ENCODE results near the gene NPBWR2.
A peak's percentile ranks its signal among the peaks of the same experiment; 100 is the strongest.
"Not testable (repeated sequence)": the region's sequence is repeated elsewhere in the genome, so short reads cannot be mapped to it uniquely, and the experiment has no call there.

NPBWR2 gene

DNA sequence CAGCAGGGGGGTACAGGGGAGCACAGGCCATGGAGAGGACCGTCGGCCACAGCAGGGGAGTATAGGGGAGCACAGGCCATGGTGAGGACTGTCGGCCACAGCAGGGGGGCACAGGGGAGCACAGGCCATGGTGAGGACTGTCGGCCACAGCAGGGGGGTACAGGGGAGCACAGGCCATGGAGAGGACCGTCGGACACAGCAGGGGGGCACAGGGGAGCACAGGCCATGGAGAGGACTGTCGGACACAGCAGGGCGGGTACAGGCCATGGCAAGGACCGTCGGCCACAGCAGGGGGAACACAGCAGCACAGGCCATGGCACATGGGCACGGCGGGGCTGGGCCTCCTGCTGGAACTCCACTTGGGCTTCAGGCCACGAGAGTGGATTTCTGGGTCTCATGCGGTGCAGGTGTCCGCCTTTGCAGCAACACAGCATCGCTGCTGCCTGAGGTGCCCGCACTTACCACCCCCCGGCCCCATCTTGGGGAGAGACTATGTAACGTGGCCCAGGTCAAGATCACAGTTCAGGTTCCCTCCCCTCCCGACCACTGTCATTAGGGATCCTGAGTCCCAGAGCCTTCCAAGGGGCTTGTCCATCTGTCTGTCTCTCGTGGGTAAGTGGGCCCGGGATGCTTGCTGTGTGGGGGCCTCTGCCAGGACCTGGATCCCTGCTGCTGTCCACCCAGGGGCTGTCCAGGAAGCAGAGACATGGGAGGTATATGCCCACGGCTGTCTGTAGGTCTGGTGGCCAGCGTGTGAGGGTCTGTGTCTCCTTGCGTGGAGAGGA lies 2.5 kb downstream of the NPBWR2 start:
- no peak for DNase-seq

DNA sequence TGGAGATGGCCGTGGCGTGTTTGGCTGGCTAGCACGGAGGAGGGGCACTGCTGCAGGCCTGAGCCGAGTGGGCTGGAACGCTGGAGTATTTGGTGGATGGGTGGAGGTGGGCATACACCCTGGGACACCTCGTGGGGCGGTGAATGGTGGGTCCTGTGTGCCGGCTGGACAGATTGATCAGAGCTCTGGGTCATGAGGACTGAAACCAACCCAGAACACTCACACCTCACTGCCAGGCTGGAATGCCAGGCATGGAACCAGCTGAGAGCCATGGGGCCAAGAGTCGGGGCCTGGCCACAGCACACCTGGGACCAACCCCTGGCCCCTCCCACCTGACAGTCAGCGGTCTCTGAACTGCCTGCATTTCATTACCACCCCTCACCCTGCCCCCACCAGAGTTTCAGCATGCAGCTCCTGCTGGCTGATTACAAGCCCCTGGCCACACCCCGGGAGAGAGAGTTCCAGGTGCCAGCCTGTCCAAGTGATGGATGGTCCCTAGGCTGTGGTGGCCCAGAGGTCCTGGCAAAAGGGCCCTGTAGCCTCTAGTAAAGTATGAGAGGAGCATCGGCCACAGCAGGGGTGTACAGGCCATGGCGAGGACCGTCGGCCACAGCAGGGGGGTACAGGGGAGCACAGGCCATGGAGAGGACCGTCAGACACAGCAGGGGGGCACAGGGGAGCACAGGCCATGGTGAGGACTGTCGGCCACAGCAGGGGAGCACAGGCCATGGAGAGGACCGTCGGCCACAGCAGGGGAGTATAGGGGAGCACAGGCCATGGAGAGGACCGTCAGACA lies 3.3 kb downstream of the NPBWR2 start:
- DNase-seq, result no peak

DNA sequence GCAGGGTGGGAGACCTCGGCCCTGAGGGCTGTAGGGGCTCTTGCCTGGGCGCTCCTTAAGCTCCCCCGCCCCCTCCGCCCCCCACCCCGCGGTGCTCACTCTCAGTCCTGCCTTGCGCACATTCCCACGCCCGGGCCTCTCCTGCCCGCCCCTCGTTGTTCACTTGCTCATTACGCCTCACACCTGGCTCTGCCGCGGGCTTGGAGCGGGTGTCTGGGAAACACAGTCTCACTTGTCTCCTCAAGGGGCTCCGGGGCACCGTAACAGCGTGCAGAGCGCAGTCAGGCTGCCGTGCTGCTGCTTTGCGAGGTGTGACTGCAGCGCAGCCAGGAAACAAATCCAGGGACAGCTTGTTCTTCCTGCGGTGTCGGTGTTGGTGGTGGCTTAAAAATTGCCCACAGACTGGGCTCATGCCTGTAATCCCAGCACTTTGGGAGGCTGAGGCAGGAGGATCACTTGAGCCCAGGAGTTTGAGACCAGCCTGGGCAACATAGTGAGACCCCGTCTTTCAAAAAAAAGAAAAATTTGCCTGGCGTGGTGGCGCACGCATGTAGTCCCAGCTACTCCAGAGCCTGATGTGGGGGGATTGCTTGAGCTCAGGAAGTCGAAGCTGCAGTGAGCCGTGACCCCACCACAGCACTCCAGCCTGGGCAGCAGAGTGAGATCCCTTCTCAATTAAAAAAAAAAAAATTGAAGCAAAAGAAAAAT lies 4.6 kb downstream of the NPBWR2 start:
- DNase-seq, result peak in 7 of 51 donors; percentile 18 to 51 (median 33)

DNA sequence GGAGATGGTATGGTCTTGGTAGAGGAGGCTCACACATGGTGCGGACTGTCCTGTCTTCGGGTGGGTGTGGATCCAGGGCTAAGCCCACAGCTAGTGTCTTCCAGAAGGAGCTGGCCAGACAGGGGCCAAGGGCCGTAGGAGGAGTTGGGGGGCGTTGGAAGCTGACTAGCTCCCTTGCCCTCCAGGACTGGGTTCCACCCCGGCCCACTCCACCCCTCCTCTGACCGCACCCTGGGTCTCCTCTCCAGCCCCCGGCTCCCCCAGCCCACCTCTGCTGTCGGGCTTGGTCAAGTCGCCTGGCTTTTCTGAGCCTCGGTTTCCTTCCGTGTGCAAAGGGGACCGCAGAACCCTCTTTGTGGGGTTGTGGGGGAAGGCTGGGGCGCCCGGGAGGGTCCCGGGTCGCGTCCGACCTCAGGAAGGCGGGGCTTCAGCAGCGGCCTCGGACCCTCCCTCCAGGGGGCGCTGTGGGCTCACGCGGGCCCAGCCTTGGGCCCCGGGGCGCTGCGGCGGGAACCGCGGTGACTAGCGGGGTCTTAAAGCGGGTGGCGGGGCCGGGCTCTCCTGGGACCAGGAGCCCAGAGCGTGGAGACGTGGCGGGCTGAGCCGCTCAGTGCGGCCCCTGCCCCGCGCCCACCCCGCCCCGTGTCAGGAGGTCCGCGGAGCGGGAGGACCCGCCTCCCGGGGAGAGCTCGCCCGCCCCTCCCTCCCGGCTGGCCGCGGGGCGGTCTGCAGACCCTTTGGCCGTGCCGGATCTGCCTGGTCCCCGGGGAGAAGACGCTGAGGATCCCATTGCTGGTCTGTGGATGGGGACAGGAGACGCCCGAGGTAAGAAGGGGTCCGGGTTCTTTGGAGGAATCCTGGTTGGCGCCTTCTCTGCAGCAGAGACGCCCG lies 5.4 kb downstream of the NPBWR2 start:
- peak in 3 of 51 donors; percentile 25 to 55 (median 42) for DNase-seq

DNA sequence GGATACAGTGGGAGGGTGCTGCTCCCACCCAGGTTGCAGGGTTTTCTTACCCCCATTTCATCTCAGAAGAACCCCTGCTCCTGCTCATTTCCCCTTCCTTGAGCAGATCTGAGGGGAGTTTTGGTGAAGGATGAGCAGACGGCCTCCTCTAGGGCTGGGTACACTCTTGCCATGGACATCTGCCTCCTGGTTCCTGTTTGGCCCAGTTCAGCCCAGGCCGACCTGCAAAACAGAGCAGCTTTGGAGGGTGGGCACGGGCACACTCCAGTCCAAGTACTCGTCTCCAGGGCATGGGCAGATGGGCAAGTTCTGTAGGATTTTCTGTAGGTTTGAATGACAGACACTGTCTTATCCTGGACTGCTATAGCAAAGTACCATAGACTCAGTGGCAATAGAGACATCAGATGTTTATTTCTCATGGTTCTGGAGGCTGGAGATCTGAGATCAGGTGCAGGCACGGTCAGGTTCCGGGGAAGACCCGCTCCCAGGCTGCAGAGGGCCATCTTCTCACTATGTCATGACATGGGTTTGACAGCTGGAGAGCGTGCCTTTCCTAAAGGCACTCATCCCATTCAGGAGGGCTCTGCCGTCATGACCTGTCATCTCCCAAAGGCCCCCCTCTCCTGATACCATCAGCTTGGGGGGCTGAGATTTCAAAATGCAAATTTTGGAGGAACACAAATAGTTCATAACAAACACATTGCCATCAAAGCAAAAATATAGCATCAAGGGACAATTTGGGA lies 6.2 kb downstream of the NPBWR2 start:
- no peak for DNase-seq

DNA sequence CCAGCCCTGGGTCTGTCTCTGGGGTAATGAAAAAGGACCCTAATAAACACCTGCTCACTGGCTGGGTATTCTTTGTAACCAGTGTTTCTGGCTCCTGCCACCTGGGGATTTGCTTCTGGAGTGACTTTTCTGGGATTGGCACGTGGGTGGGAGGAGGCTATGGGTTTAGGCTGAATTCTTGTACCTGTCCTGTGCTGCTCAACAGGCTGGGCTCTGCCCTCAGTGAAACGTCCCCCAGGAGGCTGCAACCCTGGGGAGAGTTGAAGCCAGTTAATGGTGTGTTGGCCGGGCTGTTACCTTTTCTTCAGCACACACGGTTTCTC lies 6.8 kb downstream of the NPBWR2 start:
- no peak for DNase-seq

DNA sequence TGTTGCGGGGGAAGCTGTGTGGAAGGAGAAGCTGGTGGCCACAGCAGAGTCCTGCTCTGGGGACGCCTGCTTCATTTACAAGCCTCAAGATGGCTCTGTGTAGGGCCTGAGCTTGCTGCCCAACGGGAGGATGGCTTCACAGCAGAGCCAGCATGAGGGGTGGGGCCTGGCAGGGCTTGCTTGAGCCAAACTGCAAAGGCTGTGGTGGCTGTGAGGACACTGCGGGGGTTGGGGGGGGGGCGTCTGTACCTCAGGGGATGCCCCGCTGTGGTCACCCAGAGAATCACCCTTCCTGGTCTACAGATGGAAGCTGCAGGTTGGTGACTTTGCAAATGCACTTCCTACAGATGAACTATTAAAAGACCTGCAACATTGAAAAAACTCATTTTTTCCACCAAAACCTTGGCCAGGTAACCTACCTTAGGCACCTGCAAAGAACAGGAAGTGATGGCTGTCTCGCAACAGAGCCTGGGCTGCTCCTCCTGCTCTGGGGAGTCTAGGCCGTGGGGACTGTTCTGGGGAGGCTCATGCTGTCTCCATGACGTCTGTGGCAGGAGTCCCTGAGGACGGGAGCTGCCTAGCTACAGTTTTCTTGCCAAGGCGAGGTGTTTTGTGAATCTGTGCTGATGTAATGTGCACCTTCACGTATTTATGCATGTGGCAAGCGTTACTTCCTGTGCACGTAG lies 7.3 kb downstream of the NPBWR2 start:
- no peak for DNase-seq

DNA sequence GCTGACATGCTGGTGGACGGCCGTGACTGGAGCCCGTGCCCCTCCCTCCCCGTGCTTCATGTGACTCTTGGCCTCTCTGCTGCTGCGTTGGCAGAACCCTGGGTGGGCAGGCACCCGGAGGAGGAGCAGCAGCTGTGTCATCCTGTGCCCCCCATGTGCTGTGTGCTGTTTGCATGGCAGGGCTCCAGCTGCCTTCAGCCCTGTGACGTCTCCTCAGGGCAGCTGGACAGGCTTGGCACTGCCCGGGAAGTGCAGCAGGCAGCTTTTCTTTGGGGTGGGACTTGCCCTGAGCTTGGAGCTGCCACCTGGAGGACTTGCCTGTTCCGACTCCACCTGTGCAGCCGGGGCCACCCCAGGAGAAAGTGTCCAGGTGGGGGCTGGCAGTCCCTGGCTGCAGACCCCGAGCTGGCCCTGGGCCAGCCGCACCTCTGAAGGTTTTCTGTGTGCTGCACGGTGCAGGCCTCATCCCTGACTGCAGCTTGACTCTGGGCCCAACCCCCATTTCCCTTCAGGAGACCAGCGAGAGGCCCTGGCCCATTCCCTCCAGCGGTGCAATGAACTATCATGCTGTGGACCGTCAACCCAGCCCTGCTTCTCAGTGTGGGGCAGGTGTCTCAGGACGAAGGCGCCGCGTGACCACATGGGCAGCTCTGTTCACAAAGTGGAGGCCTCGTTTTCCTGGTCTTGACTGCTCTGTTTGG lies 8.1 kb downstream of the NPBWR2 start:
- DNase-seq, result peak in 8 of 51 donors; percentile 14 to 40 (median 28)

DNA sequence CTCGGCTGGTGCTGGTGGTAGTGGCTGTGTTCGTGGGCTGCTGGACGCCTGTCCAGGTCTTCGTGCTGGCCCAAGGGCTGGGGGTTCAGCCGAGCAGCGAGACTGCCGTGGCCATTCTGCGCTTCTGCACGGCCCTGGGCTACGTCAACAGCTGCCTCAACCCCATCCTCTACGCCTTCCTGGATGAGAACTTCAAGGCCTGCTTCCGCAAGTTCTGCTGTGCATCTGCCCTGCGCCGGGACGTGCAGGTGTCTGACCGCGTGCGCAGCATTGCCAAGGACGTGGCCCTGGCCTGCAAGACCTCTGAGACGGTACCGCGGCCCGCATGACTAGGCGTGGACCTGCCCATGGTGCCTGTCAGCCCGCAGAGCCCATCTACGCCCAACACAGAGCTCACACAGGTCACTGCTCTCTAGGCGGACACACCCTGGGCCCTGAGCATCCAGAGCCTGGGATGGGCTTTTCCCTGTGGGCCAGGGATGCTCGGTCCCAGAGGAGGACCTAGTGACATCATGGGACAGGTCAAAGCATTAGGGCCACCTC lies 8.8 kb downstream of the NPBWR2 start:
- DNase-seq, result no peak

DNA sequence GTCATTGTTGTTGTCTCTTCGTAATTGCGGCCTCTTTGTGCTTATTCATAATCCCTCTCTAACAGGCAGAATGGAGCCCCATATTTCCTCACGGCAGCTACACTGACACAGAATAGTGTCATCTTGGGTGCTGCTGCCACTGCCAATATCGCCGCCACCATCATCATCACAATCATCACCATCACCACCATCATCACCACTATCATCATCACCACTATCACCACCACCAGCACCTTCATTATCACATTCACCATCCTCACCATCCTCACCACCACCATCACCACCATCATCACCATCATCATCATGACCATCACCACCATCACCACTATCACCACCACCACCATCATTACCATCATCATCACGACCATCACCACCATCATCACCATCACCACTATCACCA lies 10.8 kb downstream of the NPBWR2 start:
- DNase-seq, result no peak

DNA sequence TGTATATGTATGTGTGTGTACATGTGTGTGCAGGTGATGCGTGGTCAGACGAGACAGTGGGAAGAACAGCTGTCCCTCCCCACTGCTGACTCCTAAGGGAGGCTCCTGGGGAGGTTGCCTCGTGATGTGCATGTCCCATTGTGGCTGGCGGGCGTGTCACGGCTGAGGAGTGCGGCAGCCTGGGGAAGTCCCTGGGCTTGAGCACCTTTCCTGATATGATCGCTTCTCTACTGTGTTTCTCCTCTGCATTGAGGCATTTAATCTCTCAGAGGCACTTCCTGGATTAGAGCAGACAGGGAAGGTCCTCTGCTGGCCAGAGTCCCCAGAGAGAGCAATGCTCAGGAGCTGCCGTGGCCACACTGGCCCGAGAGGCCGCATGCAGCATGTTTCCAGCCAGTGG lies 11.4 kb downstream of the NPBWR2 start:
- no peak for DNase-seq

DNA sequence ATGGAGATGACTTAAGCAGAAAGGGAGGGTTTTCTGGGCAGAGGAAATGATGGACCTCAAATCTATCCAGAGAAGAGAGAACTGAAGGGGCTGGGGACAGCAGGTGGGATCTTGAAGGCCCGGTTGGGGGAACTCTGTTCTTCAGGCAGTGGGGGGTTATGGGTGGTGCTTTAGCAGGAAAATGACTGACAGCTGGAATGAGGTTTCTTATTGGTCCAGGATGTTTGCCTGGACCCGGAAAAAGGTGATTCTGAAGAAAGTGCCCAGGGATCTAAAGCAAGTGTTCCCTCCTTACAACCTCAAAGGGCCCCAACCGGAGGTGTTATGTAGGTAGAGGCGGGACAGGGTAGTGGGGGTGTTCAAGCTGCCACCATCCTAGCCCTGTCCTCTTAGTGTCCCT lies 11.9 kb downstream of the NPBWR2 start:
- no peak for DNase-seq

DNA sequence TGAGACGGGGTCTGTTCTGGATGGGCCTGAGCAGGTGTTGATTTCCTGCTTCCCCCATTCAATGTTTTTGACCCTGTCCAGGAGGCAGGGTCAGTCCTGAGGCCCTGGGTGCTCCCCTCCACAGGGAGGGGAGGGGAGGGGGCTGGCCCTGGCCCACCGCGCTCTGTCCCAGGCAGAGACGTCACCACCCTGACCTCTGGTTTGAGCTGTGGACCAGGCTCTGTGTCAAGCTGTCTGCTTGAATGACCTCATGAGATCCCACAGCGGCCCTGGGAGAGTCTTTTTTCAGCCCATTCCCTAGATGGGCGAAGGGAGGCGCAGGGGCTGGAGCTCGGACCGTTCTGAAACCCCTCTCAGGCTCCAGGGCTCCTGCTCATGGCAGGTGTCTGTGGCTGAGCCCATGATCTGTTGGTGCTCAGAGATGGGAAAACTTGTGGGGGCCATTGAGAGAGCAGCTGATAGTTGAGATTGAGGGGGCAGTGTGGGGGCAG lies 14.3 kb downstream of the NPBWR2 start:
- DNase-seq, result no peak

DNA sequence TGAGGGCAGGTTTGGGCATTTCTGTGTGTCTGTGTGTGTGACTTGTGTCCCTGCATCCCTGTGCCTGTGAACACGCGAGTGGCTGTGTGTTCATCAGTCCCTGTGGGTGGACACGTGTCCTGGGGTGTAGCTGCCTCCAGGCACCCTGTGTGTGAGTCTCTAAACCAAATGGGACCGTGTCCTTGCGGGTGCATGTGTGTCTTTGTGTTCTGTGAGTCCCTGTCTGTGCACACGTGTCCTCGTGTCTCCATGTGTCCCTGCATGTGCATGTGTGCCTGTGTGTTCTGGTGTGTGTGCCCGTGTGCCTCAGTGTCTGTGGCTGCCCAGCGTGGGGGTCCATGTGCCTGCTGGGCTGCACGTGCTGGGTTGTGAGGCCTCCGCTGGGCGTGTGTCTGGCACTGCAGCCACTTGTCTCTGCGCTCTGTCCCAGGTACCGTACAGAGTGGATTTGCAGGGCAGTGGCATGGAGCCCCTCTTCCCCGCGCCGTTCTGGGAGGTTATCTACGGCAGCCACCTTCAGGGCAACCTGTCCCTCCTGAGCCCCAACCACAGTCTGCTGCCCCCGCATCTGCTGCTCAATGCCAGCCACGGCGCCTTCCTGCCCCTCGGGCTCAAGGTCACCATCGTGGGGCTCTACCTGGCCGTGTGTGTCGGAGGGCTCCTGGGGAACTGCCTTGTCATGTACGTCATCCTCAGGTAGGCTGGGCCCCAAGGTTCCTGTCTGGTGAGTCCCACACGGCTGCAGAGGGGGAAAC lies 14.9 kb downstream of the NPBWR2 start:
- peak in 2 of 51 donors; percentile 23 to 42 for DNase-seq

DNA sequence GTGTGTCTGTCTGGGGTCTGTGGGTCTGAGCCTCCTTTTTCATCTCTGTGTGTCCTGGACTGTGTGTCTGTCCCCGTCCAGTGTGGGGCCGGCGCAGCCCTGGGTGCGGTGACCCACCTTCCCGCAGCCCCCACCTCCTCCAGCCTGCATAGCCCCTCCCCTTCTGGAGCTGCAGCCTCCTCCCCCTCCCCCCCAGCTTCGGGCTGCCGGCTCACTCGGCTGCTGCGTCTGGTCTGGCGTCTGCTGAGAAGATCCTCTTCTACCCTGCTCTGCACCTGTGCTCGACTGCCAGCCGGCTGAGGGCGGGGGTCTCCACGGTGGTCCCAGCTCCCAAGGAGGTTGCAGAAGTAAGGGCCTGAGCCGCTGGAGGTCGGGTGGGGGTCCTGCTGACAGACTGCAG lies 15.6 kb downstream of the NPBWR2 start:
- DNase-seq, result peak in 8 of 51 donors; percentile 26 to 50 (median 36)

DNA sequence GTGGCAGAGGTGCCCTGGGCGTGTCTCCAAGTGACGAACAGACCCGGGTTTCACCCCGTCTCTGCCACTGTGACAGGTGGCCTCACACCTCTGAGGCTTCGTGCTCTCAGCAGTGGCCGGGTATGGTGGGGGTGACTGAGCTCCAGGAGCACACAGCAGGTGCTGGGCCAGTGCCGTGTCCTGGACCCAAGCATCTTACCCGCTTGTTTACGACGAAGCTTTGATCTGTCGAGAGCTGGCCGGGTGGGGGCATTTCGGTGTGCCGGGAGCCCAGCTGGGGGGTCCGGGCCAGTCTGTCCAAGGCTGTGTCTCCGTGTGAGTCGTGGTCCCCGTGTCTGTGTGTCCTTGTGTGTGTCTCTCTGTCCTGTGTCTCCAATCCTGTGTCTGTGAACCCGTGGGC lies 16.0 kb downstream of the NPBWR2 start:
- no peak for DNase-seq

DNA sequence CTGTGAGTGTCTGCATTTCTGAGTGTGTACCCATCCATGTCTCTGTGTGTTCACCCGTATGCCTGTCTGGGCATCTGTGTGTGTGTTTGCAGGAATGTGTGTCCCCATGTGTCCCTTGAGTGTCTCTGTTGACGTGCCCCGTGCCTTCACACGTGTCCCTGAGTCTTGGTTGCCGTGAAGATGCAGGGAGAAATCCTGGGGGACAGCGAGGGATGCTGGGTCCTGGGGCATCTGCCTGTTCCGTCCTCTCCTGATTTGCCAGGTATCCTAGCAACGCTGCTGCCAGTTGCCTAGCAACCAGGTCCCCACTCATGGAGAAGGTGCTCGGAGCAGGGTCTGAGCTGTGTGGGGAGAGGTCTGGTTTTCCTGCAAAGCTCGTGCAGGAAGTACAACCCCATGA lies 17.2 kb downstream of the NPBWR2 start:
- peak in 19 of 51 donors; percentile 12 to 67 (median 35) for DNase-seq

DNA sequence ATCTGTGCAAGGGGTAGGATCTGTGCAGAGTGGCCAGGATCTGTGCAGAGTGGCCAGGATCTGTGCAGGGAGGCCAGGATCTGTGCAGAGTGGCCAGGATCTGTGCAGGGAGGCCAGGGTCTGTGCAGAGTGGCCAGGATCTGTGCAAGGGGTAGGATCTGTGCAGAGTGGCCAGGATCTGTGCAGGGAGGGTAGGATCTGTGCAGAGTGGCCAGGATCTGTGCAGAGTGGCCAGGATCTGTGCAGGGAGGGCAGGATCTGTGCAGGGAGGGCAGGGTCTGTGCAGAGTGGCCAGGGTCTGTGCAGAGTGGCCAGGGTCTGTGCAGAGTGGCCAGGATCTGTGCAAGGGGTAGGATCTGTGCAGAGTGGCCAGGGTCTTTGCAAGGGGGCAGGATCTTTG lies 18.8 kb downstream of the NPBWR2 start:
- not testable (repeated sequence) for DNase-seq
